Glomerular endothelial cell (primary cell): ENCODE data around the gene NXN. TPM values are rescaled to one million over a fixed set of nuclear protein-coding genes. Genes with fewer than 3 reads are reported as not detected.

ENCODE experiments used
- DNase-seq: peaks from one replicate; pipeline ENCODE4 v3.0.0-alpha.2; 2011; ENCODE audit warnings: low read depth, low spot score; ENCODE audit errors: extremely low read depth
- total RNA-seq: library from RNA; depleted of rRNA; stranded (reverse); fragments of >200 nt; gene quantifications from 2 replicates; pipeline ENCODE4 v1.2.3, GENCODE V29; 2015

The NXN gene
- total RNA-seq = 26.9 and 55.7 TPM in 2 replicates

GRCh38 chr17:979539-980405 lies at the start of gene NXN:
Gene NXN (minus strand): TSS chr17:979776.
- no peak for DNase-seq

GRCh38 chr17:1027044-1027443 lies 47.5 kb upstream of the NXN start:
- DNase-seq = no peak

DNA sequence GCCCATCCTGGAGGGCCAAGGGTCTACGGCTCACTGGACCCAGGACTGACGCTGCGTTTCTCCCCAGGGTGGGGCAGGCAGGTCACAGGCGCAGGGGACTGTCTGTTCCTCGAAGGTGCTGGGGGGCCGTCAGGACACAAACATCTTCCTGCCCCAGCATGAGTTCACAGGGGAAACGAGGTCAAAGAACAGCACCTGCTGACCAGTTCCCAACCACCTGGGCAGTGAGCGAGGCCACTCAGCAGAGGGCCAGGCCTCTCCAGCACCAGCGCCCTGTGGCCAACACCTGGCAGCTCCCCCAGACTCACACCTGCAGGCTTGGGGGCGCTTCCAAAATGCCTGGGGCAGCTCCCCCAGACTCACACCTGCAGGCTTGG lies 47.0 kb upstream of the NXN start:
- DNase-seq = no peak

GRCh38 chr17:1025733-1026598 lies 46.4 kb upstream of the NXN start:
- no peak for DNase-seq

- no peak for DNase-seq
These were observed 44.5 kb upstream of the NXN start for GRCh38 chr17:1024076-1024475.

- DNase-seq = no peak
These were observed 42.9 kb upstream of the NXN start for GRCh38 chr17:1022278-1023024.

GRCh38 chr17:1021147-1021546 lies 41.6 kb upstream of the NXN start:
- DNase-seq = no peak

DNA sequence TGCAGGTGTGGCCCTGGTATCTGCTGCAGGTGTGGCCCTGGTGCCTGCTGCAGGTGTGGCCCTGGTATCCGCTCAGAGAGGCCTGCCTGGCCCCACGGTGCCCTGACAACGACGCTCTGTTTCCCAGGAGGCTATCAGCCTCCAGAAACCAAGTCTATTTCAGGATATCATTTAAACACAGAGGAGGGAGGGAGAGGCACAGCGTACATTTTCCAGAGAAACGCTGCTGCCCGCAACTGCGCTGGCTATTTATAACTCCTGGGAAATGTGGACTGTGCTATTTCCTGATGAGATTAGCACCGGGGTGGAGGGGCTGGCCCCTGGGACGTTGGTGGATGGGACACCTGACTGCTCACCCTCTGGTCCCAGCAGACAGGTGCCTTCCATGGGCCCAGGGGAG lies 39.9 kb upstream of the NXN start:
- DNase-seq = no peak

- DNase-seq = no peak
These were observed 39.0 kb upstream of the NXN start for GRCh38 chr17:1018547-1018946.

GRCh38 chr17:1013729-1014090 lies 34.1 kb upstream of the NXN start:
- no peak for DNase-seq

DNA sequence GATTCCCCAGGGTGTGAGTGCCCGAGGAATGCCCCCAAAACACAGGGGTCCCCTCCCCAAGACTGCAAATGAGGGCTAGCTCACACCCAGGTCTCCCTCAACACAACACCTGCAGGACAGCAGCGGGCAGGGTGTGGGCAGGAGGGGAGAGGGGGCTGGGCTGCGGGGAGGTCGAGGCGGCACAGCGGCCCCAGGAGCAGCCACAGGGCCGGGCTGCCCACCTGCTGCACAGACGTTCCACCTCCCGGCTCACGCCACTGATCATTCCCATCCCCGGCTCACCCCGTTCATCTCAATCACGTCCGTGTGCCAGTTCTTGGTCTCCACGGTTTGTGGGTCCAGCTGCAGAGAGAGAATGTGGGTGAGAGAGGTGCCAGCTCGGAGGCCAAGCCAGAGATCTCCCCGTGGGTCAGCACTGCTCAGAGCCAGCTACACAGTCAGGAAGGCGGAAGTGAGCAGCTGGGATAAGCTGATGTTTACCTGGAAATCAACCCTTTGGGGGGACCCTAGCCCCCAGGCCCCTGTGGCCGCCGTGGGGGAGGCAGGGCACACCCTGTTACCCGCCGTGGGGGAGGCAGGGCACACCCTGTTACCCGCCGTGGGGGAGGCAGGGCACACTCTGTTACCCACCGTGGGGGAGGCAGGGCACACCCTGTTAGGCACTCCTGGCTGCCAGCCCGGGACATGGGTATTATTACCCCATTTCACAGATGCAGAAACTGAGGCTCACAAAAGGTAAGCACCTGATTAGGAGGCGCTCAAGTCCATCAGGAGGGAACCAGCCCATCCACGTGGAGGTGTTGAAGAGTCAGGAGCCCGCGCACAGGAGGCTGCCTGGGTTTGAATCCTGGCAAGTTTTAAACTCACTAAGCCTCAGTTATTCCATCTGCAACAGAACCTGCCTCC lies 33.5 kb upstream of the NXN start:
- DNase-seq = no peak

- DNase-seq = no peak
These were observed 32.5 kb upstream of the NXN start for GRCh38 chr17:1011760-1012735.

DNA sequence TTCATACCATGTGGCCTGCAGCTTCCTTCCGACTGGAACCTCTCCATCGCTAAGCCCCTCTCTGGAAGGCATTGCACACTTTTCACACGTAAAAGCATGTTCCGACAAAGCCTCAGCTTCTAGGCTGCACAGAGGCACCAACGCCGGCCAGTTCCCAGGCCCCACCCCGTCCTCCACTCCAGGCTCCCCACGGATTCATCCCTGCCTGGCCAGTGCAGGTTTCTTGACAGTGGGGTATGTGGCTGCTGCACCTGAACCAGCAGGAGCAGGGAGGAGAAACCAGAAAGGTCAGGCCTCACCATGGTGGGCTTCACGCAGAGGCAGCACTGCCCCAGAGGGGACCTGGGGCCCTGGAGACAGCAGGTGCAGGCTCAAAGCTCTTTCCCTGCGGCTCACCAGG lies 31.6 kb upstream of the NXN start:
- no peak for DNase-seq

DNA sequence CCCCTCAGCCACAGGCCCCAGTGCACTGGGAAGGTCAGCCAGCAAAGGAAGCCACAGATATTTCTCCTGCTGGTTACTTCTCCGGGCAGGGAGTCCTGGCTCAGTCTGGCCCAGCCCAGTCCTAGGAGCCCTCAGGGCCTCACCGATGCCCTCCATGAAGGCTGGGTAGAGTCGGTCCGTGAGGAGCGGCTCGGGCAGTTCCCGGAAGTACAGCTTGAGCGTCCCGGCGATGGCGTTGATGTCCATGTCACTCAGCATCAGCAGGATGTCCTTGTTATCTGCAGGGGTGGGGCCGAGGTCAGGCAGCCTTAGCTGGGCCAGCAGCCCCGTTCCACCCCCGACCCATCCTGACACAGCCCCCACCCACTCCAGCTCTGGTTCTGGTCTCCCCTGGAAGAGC lies 31.0 kb upstream of the NXN start:
- DNase-seq = no peak

DNA sequence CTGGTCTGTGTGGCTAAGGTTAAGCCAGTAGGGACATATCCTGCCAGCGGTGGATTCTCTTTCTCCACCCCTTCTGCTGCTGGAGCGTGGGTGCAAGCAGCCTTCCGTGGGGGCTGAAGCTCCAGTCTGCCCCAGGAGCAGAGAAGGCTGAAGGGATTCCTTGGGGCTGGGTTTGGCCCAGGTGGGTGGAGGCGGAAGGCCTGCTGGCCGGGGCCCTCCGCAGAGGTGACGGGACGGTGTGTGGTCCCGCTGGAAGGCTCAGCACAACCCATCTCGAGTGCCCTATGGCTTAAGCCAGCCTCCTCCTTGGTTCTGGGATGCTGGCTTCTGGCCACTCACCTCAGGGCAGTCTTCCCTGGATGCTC lies 30.5 kb upstream of the NXN start:
- no peak for DNase-seq

DNA sequence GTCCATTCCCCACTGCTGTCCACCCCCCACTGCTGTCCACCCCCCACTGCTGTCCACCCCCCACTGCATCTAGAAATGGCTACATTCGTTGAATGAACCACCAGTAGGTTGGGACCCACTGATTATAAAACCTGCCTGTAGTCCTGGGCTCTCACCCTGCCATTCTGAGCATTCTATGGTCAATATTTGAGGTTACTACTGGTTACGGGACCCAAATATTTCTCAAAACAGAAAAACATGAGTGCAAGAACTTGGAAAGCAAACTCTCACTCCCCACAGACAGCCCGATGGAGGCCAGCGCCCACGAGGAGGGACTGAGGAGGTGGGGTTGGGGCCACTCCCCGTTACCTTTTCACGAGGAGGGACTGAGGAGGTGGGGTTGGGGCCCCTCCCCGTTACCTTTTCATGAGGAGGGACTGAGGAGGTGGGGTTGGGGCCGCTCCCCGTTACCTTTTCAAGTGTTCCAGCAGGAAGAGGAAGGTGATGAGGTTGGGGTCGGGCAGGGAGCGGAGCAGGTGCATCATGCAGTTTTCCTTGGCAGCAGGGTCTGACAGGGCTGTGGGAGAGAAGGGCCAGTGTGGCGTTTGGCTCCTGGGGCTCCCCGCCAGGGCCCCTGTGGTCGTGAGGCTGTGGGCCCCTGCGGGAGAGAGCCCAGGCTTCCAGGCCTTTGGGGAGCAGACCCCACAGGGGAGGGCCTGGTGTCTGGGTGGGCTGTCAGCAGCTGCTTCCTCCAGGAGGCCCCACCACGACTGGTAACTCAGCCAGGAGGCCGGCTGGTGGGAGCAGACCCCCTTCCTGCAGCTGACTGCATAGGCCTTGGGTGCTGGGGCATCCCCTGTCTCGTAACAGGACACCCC lies 29.9 kb upstream of the NXN start:
- DNase-seq = no peak

DNA sequence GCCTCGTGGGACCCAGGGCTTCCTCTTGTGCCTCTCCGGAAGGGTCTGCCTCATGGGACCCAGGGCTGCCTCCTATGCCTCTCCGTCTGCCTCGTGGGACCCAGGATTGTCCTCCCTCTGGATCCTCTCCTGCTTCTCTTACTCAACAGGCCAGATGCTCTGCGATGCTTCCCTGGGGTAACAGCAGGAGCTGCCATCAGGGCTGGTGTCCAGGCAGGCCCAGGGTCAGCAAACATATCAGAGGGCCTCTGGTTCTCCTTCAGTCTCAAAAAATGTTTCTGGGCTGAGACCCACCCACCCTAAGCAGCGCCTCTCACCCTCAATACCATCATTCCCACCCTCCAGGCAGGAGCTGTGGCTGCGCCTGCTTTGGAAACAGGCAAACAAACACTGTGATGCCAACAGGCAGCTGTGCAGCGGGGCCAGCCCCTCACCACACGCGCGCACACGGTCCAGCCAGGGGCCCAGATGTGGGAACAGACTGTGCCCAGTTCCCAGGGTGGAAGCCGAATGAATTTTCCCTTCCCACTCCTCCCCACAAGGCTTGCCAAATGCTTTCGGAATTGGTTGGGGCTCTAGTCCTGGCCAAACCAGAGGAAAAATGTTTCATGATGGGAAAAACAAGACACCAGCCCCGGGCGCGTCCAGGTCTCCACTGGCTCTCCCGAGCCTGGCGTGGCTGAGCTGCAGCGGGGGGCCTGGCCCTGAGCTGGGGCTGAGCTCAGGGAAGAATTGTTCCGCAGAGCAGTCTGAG lies 28.6 kb upstream of the NXN start:
- no peak for DNase-seq
